DND-41 (cell line): ENCODE results near the gene LRP5.

Source experiments
- EZH2 ChIP-seq: IDR thresholded peaks from 3 replicates; pipeline ENCODE4 v1.6.1; 2012; ENCODE audit warnings: borderline replicate concordance, low read depth, mild to moderate bottlenecking, moderate library complexity, low read length, inconsistent platforms; ENCODE audit not compliant: severe bottlenecking
- TF ChIP-seq, protein P1 (sequence below): IDR thresholded peaks from 2 replicates; pipeline ENCODE4 v1.5.1; 2012; ENCODE audit warnings: borderline replicate concordance, low read length, moderate library complexity, mild to moderate bottlenecking; ENCODE audit not compliant: poor library complexity, severe bottlenecking; ENCODE audit errors: extremely low read depth

DNA sequence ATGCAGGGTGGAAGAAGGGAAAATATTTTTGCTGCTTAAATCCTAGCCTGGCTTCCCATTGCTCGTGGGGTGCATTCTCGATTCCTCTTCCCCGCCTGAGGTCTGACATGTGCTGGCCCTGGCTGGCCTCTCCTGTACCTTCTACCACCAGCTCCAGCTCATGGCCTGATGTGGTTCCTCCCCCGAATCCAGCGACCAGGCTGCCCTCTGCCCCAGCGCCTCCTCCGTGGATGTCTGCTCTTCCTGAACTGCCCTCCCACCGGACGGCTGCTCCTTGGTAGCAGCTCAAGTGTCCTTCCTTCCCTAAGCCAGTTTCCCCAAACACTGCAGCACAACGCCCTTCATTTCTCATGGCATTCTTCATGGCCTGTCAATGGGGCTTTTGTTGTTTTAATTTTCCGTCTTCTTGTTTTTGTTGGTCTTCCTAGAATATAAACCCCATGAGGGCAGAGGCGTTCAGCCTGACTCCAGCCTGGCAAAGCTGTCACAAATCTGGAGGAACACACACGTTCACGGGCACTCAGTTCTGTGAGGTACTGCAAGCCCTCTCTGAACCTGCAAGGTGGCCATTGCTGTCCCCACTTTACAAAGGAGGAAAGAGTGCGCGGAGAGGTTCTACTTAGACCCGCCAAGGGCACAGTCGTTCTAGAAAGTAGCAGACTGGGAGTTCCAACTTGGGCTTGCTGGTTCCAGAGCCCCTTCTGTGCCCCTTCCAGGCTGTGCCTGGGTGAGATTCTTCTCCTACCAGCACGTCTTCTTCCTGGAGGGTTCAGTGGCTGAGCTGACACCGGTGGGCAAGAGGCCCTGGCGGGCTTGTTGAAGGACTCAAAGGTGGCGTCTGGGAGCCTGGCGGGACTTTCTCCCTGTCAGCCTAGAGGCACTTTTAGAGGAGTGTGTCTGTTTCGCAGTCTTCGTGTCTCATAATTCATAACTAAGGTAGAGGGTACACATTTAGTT, 953 bp upstream of the LRP5 start:
- no peak for TF ChIP-seq EZH2
- TF ChIP-seq, protein P1, sequence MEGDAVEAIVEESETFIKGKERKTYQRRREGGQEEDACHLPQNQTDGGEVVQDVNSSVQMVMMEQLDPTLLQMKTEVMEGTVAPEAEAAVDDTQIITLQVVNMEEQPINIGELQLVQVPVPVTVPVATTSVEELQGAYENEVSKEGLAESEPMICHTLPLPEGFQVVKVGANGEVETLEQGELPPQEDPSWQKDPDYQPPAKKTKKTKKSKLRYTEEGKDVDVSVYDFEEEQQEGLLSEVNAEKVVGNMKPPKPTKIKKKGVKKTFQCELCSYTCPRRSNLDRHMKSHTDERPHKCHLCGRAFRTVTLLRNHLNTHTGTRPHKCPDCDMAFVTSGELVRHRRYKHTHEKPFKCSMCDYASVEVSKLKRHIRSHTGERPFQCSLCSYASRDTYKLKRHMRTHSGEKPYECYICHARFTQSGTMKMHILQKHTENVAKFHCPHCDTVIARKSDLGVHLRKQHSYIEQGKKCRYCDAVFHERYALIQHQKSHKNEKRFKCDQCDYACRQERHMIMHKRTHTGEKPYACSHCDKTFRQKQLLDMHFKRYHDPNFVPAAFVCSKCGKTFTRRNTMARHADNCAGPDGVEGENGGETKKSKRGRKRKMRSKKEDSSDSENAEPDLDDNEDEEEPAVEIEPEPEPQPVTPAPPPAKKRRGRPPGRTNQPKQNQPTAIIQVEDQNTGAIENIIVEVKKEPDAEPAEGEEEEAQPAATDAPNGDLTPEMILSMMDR, result no peak
